ENCODE data around the gene PCDHB4.
"Not testable (repeated sequence)": the region's sequence is repeated elsewhere in the genome, so short reads cannot be mapped to it uniquely, and the experiment has no call there.

PCDHB4 gene

DNA sequence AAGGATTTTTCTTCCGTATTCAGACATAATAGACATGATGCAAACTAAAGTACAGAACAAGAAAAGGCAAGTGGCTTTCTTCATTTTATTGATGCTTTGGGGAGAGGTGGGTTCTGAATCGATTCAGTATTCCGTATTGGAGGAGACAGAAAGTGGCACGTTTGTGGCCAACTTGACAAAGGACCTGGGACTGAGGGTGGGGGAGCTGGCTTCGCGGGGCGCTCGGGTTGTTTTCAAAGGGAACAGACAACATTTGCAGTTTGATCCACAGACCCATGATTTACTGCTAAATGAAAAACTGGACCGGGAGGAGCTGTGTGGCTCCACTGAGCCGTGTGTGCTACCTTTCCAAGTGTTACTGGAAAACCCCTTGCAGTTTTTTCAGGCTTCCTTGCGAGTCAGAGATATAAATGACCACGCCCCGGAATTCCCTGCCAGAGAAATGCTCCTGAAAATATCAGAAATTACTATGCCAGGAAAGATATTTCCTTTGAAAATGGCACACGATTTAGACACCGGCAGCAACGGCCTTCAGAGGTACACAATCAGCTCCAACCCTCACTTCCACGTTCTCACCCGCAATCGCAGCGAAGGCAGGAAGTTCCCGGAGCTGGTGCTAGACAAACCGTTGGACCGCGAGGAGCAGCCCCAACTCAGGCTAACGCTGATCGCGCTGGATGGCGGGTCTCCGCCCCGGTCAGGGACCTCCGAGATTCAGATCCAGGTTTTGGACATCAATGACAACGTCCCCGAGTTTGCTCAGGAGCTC, 28.8 kb downstream of the PCDHB4 start:
- DNase-seq (ENCODE audit: low read depth in 2 of 2): no peak

DNA sequence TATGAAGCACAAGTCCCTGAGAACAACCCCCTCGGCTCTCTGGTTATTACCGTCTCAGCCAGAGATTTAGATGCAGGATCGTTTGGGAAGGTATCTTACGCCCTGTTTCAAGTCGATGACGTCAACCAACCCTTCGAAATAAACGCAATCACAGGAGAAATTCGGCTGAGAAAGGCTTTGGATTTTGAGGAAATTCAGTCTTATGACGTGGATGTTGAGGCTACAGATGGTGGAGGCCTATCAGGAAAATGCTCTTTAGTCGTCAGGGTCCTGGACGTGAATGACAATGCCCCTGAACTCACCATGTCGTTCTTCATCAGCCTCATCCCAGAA, 29.3 kb downstream of the PCDHB4 start:
- no peak for DNase-seq (ENCODE audit: low read depth in 2 of 2)

DNA sequence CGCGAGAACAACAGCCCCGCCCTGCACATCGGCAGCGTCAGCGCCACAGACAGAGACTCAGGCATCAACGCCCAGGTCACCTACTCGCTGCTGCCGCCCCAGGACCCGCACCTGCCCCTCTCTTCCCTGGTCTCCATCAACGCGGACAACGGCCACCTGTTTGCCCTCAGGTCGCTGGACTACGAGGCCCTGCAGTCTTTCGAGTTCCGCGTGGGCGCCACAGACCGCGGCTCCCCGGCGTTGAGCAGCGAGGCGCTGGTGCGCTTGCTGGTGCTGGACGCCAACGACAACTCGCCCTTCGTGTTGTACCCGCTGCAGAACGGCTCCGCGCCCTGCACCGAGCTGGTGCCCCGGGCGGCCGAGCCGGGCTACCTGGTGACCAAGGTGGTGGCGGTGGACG, 30.0 kb downstream of the PCDHB4 start:
- not testable (repeated sequence) for DNase-seq (ENCODE audit: low read depth in 2 of 2)

DNA sequence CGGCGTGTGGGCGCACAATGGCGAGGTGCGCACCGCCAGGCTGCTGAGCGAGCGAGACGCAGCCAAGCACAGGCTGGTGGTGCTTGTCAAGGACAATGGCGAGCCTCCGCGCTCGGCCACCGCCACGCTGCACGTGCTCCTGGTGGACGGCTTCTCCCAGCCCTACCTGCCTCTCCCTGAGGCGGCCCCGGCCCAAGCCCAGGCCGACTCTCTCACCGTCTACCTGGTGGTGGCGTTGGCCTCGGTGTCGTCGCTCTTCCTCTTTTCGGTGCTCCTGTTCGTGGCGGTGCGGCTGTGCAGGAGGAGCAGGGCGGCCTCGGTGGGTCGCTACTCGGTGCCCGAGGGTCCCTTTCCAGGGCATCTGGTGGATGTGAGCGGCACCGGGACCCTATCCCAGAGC, 30.5 kb downstream of the PCDHB4 start:
- not testable (repeated sequence) for DNase-seq (ENCODE audit: low read depth in 2 of 2)

DNA sequence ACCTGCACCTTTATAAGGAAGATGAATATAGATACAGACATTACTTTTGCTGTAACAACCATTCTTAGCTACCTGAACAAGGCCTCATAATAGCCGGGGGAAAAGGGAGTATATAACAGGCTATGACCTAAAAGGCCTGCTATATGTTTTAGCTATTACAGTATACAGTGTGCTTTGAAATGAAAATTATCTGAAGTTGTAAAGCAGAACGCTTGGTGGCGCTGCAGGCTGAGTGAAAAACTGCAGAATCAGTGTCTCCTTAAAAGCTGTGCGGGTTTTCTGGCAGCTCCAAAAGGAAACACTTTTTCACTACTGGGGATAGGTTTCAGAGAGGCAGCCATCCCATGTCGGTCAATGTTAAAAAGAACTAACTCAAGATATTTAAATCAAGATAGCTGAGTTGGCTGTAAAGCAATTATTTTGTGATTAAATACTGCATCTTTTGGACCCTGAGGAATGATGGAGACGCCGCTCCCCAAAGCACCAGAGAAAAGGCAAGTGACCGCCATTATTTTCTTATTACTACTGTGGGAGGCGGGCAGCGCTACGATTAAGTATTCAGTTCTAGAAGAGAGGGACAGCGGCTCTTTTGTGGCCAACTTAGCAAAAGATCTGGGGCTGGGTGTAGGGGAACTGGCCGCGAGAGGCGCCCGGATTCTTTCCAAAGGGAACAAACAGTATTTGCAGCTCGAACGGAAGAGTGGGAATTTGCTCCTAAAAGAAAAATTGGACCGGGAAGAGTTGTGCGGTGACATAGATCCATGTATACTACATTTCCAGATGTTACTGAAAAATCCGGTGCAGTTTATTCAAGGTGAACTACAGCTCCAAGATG, 34.1 kb downstream of the PCDHB4 start:
- DNase-seq (ENCODE audit: low read depth in 2 of 2): no peak

DNA sequence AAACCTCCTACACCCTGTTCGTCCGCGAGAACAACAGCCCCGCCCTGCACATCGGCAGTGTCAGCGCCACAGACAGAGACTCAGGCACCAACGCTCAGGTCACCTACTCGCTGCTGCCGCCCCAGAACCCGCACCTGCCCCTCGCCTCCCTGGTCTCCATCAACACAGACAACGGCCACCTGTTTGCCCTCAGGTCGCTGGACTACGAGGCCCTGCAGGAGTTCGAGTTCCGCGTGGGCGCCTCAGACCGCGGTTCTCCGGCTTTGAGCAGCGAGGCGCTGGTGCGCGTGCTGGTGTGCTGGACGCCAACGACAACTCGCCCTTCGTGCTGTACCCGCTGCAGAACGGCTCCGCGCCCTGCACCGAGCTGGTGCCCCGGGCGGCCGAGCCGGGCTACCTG, 35.7 kb downstream of the PCDHB4 start:
- not testable (repeated sequence) for DNase-seq (ENCODE audit: low read depth in 2 of 2)

DNA sequence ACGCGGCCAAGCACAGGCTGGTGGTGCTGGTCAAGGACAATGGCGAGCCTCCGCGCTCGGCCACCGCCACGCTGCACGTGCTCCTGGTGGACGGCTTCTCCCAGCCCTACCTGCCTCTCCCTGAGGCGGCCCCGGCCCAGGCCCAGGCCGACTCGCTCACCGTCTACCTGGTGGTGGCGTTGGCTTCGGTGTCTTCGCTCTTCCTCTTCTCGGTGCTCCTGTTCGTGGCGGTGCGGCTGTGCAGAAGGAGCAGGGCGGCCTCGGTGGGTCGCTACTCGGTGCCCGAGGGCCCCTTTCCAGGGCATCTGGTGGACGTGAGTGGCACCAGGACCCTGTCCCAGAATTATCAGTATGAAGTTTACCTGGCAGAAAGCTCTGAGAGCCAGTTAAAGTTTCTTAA, 36.3 kb downstream of the PCDHB4 start:
- not testable (repeated sequence) for DNase-seq (ENCODE audit: low read depth in 2 of 2)

DNA sequence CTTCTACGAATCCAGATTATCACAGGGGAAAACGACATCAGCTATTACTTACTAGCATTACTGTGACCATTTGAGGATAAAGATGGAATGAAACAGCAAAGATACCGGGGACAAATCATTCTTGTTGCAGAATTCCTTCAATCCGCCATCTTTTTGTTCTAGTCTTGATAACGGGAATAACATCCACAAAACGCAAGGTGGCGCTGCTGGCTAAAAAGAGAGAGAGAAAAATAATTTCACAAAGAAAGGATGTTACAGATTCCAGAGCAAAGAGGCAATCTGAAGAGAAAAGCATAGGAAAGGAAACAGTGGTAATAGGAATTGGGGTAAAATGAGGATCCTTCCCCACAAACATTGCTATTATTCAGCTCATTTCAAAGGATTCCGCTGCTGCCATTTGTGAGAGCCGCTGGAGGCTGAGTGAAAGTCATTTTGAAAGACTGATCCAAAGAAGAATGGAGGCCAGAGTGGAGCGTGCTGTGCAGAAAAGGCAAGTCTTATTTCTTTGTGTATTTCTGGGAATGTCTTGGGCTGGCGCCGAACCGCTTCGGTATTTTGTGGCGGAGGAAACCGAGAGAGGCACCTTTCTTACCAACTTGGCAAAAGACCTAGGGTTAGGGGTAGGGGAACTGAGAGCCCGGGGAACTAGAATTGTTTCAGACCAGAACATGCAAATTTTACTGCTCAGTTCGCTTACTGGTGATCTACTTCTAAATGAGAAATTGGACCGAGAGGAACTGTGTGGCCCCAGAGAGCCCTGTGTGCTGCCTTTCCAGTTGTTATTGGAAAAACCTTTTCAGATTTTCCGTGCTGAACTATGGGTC, 51.0 kb downstream of the PCDHB4 start, which contains the start of gene PCDHB7:
TSS of gene PCDHB7 (plus strand) at position 264 of the 824 bp plus-strand sequence. CDS start at position 456, 192 bp downstream.
- no peak for DNase-seq (ENCODE audit: low read depth in 2 of 2)

DNA sequence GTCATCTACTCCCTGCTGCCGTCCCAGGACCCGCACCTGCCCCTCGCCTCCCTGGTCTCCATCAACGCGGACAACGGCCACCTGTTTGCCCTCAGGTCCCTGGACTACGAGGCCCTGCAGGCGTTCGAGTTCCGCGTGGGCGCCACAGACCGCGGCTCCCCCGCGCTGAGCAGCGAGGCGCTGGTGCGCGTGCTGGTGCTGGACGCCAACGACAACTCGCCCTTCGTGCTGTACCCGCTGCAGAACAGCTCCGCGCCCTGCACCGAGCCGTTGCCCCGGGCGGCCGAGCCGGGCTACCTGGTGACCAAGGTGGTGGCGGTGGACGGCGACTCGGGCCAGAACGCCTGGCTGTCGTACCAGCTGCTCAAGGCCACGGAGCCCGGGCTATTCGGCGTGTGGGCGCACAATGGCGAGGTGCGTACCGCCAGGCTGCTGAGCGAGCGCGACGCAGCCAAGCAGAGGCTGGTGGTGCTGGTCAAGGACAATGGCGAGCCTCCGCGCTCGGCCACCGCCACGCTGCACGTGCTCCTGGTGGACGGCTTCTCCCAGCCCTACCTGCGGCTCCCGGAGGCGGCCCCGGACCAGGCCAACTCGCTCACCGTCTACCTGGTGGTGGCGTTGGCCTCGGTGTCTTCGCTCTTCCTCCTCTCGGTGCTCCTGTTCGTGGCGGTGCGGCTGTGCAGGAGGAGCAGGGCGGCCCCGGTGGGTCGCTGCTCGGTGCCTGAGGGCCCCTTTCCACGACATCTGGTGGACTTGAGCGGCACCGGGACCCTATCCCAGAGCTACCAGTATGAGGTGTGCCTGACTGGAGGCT, 52.9 kb downstream of the PCDHB4 start:
- not testable (repeated sequence) for DNase-seq (ENCODE audit: low read depth in 2 of 2)
